Measurements from ENCODE around the gene EML4.

Gene EML4

DNA sequence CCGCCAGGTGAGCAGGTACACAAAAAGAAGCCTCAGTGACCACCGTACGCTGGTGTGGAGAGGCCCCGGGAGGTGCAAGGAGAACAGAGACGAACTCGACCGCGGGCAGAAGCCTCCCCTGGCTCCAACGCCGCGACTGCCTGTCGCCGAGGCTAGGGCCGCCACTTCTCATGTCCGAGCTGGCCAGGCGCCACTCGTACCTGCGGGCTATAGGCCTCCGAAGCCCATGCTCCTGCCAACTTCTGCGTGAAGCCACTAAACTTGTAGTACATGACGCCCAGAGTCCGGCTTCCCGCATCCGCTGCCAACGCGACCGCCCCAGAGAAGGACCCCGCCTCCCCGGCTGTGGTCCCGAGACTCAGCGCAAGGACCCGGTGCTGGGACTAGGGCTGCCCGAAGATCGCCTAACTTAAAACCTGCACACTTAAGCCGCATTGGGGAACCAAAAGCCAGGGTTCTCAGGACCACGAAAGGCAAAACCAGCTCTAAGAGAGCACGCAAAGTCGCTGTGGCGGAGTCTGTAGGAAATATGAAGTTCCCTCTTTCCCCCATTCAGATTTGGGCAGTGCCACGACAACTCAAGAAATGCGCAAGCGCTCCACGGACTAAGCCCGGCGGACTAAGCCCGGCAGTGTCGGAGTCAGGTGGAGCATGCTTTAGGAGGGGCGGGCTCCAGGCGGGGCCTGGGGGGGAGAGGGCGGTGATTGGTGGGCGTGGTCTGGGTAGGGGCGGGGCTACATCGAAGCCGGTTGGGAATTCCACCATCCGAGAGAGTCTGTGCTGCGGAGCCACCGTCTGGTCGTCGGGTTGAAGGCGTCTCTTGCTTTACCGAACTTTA is 192.0 kb downstream of the EML4 start, which contains the start of gene COX7A2L:
TSS of gene COX7A2L (minus strand) at position 328 of the 838 bp plus-strand sequence. CDS start at position 272, 56 bp downstream.
- Histone ChIP-seq H3K27ac (replicated peaks) (peak within 1 kb of the TSS; percentile 98), H3K4me3 (replicated peaks; ENCODE audit: insufficient read depth, low read length) (peak within 1 kb of the TSS; percentile 79), H3K27me3 (ENCODE audit: insufficient read depth, poor library complexity, severe bottlenecking) (no peaks in the 10 kb centered on the region)
- peak; percentile 90 to 96 for DNase-seq (ENCODE audit: low read depth in 1 of 2, low spot score in 1 of 2)
- TF ChIP-seq POLR2AphosphoS5 (IDR thresholded peaks at IDR 0.05; ENCODE audit: low read depth) (peak; percentile 73), SPI1 (IDR thresholded peaks at IDR 0.05; ENCODE audit: borderline replicate concordance, low read depth) (no peak)

- H3K27ac ChIP-seq (replicated peaks), result peak overlapping the region; percentile 98
- H3K4me3 ChIP-seq (replicated peaks; ENCODE audit: insufficient read depth, low read length), result peak overlapping the region; percentile 27
- no peaks in the 10 kb centered on the region for H3K27me3 ChIP-seq (ENCODE audit: insufficient read depth, poor library complexity, severe bottlenecking)
- DNase-seq (ENCODE audit: low read depth in 1 of 2, low spot score in 1 of 2), result no peak
- TF ChIP-seq SPI1 (IDR thresholded peaks at IDR 0.05; ENCODE audit: borderline replicate concordance, low read depth), result no peak
- TF ChIP-seq POLR2AphosphoS5 (IDR thresholded peaks at IDR 0.05; ENCODE audit: low read depth), result no peak
- TF ChIP-seq CTCF (IDR thresholded peaks at IDR 0.05; ENCODE audit: insufficient read depth, low read length), result no peak
- TF ChIP-seq, protein P1, sequence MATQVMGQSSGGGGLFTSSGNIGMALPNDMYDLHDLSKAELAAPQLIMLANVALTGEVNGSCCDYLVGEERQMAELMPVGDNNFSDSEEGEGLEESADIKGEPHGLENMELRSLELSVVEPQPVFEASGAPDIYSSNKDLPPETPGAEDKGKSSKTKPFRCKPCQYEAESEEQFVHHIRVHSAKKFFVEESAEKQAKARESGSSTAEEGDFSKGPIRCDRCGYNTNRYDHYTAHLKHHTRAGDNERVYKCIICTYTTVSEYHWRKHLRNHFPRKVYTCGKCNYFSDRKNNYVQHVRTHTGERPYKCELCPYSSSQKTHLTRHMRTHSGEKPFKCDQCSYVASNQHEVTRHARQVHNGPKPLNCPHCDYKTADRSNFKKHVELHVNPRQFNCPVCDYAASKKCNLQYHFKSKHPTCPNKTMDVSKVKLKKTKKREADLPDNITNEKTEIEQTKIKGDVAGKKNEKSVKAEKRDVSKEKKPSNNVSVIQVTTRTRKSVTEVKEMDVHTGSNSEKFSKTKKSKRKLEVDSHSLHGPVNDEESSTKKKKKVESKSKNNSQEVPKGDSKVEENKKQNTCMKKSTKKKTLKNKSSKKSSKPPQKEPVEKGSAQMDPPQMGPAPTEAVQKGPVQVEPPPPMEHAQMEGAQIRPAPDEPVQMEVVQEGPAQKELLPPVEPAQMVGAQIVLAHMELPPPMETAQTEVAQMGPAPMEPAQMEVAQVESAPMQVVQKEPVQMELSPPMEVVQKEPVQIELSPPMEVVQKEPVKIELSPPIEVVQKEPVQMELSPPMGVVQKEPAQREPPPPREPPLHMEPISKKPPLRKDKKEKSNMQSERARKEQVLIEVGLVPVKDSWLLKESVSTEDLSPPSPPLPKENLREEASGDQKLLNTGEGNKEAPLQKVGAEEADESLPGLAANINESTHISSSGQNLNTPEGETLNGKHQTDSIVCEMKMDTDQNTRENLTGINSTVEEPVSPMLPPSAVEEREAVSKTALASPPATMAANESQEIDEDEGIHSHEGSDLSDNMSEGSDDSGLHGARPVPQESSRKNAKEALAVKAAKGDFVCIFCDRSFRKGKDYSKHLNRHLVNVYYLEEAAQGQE (IDR thresholded peaks at IDR 0.05; ENCODE audit: insufficient replicate concordance, low read depth), result no peak
- no peak for TF ChIP-seq GABPA (IDR thresholded peaks at IDR 0.05; ENCODE audit: low read depth)
These were observed 192.7 kb downstream of the EML4 start for GRCh38 chr2:42361728-42362283.

- H3K27ac ChIP-seq (replicated peaks), result no peak overlapping the region
- no peaks in the 10 kb centered on the region for H3K27me3 ChIP-seq (ENCODE audit: insufficient read depth, poor library complexity, severe bottlenecking)
- TF ChIP-seq SPI1 (IDR thresholded peaks at IDR 0.05; ENCODE audit: borderline replicate concordance, low read depth) (no peak), CTCF (IDR thresholded peaks at IDR 0.05; ENCODE audit: insufficient read depth, low read length) (no peak), POLR2AphosphoS5 (IDR thresholded peaks at IDR 0.05; ENCODE audit: low read depth) (no peak), GABPA (IDR thresholded peaks at IDR 0.05; ENCODE audit: low read depth) (no peak)
- H3K4me3 ChIP-seq (replicated peaks; ENCODE audit: insufficient read depth, low read length), result no peak overlapping the region
- DNase-seq (ENCODE audit: low read depth in 1 of 2, low spot score in 1 of 2), result no peak
These were observed 194.3 kb downstream of the EML4 start for GRCh38 chr2:42363413-42363812.

GRCh38 chr2:42364658-42365057 is 195.5 kb downstream of the EML4 start:
- no peak overlapping the region for H3K4me3 ChIP-seq (replicated peaks; ENCODE audit: insufficient read depth, low read length)
- TF ChIP-seq, protein P1 (IDR thresholded peaks at IDR 0.05; ENCODE audit: insufficient replicate concordance, low read depth), result no peak
- TF ChIP-seq POLR2AphosphoS5 (IDR thresholded peaks at IDR 0.05; ENCODE audit: low read depth) (no peak), GABPA (IDR thresholded peaks at IDR 0.05; ENCODE audit: low read depth) (no peak), SPI1 (IDR thresholded peaks at IDR 0.05; ENCODE audit: borderline replicate concordance, low read depth) (no peak)
- DNase-seq (ENCODE audit: low read depth in 1 of 2, low spot score in 1 of 2), result no peak

More at GRCh38 chr2:42364658-42365057, 195.5 kb downstream of the EML4 start:
- no peaks in the 10 kb centered on the region for H3K27me3 ChIP-seq (ENCODE audit: insufficient read depth, poor library complexity, severe bottlenecking)
- no peak overlapping the region for H3K27ac ChIP-seq (replicated peaks)
